SK-N-SH (cell line): ENCODE data around the gene RMI2.

Experiments
- ELF1 ChIP-seq: IDR thresholded peaks from 2 replicates; pipeline ENCODE4 v1.4.0; 2012
- EP300 ChIP-seq, 2 experiments: IDR thresholded peaks; 2 replicates each; pipeline versions ENCODE4 v1.4.0 to v1.6.1; 2012; ENCODE audit warnings: borderline replicate concordance in 1 of 2, low read depth in 1 of 2, low read length in 1 of 2
- EZH2phosphoT487 ChIP-seq: fragments of 200-600 bp; sonication (generic); IDR thresholded peaks from 2 replicates; pipeline ENCODE4 v1.6.1; 2017; ENCODE audit warnings: low read depth, mixed run types, mild to moderate bottlenecking, antibody characterized with exemption, moderate library complexity, borderline replicate concordance
- GABPA ChIP-seq: IDR thresholded peaks from 2 replicates; pipeline ENCODE4 v1.4.0; 2012; ENCODE audit warnings: low read depth, mild to moderate bottlenecking
- NRF1 ChIP-seq: IDR thresholded peaks from 2 replicates; pipeline ENCODE4 v1.6.1; 2012; ENCODE audit warnings: low read depth, mild to moderate bottlenecking, low read length
- POLR2AphosphoS5 ChIP-seq: IDR thresholded peaks from 2 replicates; pipeline ENCODE4 v1.6.1; 2012; ENCODE audit warnings: low read depth, low read length
- RFX5 ChIP-seq: IDR thresholded peaks from 2 replicates; pipeline ENCODE4 v1.6.1; 2012; ENCODE audit warnings: mild to moderate bottlenecking, improper control_type of control experiment, low read length
- SMC3 ChIP-seq: IDR thresholded peaks from 2 replicates; pipeline ENCODE4 v1.6.1; 2012; ENCODE audit warnings: low read depth, low read length, improper control_type of control experiment
- TCF12 ChIP-seq: IDR thresholded peaks from 2 replicates; pipeline ENCODE4 v1.4.0; 2012
- TF ChIP-seq, protein P1 (sequence below): fragments of 200-600 bp; sonication (generic); IDR thresholded peaks from 2 replicates; pipeline ENCODE4 v1.6.1; 2017; ENCODE audit warnings: antibody characterized with exemption, mild to moderate bottlenecking, moderate library complexity
- TF ChIP-seq, protein P2 (sequence below): IDR thresholded peaks from 2 replicates; pipeline ENCODE4 v1.4.0; 2012; ENCODE audit warnings: low read depth
- TF ChIP-seq, protein P3 (sequence below): fragments of 150-350 bp; IDR thresholded peaks from 2 replicates; pipeline ENCODE4 v1.6.1; 2016; ENCODE audit warnings: mild to moderate bottlenecking, low read depth, low read length
- TF ChIP-seq, protein P4 (sequence below): fragments of 150-350 bp; IDR thresholded peaks from 2 replicates; pipeline ENCODE4 v1.6.1; 2017; ENCODE audit warnings: antibody characterized with exemption, low read length, low read depth, borderline replicate concordance
- TF ChIP-seq, protein P5 (sequence below): IDR thresholded peaks from 2 replicates; pipeline ENCODE4 v1.6.1; 2012; ENCODE audit warnings: mild to moderate bottlenecking, low read depth, low read length, moderate library complexity

DNA sequence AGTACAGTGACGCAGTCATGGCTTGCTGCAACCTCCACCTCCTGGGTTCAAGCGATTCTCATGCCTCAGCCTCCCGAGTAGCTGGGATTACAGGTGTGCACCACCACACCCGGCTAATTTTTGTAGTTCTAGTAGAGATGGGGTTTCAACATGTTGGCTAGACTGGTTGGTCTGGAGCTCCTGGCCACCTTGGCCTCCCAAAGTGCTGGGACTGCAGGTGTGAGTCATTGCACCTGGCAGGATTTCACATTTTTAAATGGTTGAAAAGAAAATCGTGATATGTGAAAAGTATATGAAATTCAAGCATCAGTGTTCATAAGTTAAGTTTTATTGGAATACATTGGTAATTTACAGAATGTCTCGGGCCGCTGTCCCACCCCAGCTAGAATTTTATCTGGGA, 2.6 kb downstream of the RMI2 start:
- TF ChIP-seq, protein P1, sequence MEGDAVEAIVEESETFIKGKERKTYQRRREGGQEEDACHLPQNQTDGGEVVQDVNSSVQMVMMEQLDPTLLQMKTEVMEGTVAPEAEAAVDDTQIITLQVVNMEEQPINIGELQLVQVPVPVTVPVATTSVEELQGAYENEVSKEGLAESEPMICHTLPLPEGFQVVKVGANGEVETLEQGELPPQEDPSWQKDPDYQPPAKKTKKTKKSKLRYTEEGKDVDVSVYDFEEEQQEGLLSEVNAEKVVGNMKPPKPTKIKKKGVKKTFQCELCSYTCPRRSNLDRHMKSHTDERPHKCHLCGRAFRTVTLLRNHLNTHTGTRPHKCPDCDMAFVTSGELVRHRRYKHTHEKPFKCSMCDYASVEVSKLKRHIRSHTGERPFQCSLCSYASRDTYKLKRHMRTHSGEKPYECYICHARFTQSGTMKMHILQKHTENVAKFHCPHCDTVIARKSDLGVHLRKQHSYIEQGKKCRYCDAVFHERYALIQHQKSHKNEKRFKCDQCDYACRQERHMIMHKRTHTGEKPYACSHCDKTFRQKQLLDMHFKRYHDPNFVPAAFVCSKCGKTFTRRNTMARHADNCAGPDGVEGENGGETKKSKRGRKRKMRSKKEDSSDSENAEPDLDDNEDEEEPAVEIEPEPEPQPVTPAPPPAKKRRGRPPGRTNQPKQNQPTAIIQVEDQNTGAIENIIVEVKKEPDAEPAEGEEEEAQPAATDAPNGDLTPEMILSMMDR: no peak
- no peak for TF ChIP-seq RFX5
- TF ChIP-seq NRF1: no peak
- TF ChIP-seq POLR2AphosphoS5: no peak
- no peak for TF ChIP-seq TCF12
- TF ChIP-seq, protein P2, sequence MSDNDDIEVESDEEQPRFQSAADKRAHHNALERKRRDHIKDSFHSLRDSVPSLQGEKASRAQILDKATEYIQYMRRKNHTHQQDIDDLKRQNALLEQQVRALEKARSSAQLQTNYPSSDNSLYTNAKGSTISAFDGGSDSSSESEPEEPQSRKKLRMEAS: no peak
- TF ChIP-seq EZH2phosphoT487: no peak
- no peak for TF ChIP-seq SMC3
- TF ChIP-seq, protein P3, sequence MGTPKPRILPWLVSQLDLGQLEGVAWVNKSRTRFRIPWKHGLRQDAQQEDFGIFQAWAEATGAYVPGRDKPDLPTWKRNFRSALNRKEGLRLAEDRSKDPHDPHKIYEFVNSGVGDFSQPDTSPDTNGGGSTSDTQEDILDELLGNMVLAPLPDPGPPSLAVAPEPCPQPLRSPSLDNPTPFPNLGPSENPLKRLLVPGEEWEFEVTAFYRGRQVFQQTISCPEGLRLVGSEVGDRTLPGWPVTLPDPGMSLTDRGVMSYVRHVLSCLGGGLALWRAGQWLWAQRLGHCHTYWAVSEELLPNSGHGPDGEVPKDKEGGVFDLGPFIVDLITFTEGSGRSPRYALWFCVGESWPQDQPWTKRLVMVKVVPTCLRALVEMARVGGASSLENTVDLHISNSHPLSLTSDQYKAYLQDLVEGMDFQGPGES: no peak
- no peak for TF ChIP-seq ELF1
- no peak for TF ChIP-seq GABPA
- TF ChIP-seq, protein P4, sequence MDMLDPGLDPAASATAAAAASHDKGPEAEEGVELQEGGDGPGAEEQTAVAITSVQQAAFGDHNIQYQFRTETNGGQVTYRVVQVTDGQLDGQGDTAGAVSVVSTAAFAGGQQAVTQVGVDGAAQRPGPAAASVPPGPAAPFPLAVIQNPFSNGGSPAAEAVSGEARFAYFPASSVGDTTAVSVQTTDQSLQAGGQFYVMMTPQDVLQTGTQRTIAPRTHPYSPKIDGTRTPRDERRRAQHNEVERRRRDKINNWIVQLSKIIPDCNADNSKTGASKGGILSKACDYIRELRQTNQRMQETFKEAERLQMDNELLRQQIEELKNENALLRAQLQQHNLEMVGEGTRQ: no peak
- TF ChIP-seq, protein P5, sequence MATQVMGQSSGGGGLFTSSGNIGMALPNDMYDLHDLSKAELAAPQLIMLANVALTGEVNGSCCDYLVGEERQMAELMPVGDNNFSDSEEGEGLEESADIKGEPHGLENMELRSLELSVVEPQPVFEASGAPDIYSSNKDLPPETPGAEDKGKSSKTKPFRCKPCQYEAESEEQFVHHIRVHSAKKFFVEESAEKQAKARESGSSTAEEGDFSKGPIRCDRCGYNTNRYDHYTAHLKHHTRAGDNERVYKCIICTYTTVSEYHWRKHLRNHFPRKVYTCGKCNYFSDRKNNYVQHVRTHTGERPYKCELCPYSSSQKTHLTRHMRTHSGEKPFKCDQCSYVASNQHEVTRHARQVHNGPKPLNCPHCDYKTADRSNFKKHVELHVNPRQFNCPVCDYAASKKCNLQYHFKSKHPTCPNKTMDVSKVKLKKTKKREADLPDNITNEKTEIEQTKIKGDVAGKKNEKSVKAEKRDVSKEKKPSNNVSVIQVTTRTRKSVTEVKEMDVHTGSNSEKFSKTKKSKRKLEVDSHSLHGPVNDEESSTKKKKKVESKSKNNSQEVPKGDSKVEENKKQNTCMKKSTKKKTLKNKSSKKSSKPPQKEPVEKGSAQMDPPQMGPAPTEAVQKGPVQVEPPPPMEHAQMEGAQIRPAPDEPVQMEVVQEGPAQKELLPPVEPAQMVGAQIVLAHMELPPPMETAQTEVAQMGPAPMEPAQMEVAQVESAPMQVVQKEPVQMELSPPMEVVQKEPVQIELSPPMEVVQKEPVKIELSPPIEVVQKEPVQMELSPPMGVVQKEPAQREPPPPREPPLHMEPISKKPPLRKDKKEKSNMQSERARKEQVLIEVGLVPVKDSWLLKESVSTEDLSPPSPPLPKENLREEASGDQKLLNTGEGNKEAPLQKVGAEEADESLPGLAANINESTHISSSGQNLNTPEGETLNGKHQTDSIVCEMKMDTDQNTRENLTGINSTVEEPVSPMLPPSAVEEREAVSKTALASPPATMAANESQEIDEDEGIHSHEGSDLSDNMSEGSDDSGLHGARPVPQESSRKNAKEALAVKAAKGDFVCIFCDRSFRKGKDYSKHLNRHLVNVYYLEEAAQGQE: no peak
- TF ChIP-seq EP300 (IDR thresholded peaks at IDR 0.05; ENCODE audit: borderline replicate concordance in 1 of 2, low read depth in 1 of 2, low read length in 1 of 2): no peak
